ENCODE data around the gene PKNOX2. TPM values are rescaled to one million over a fixed set of nuclear protein-coding genes. Genes with fewer than 3 reads are reported as not detected.

PKNOX2 gene
- total RNA-seq, 1 experiment from 2014 or later = 13.1 TPM

DNA sequence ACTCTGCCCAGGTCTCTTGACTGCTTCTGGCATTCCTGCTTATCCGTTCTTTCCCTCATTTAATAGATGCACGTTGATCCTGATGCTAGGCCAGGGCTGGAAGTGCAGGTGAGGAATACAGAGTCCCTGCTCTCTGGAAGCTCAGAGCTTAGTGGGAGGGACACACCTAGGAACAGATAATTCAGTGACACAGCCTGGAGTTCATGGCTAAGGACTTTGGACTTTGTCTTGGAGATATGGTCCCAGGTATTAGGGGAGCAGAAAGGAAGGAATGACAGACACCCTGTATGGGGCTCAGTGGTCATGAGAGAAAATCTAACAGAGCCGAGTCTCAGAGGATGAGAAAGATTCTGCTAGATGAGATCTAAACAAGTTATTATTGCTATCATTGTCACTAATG lies 160.6 kb downstream of the PKNOX2 start:
- no peak for DNase-seq
- no peaks in the 10 kb centered on the region for H3K27me3 ChIP-seq
- H3K4me3 ChIP-seq = no peak overlapping the region
- no peak overlapping the region for H3K27ac ChIP-seq
- H3K36me3 ChIP-seq = no peaks in the 10 kb centered on the region
- H3K9me3 ChIP-seq (replicated peaks) = no peaks in the 10 kb centered on the region
- H3K4me1 ChIP-seq = 0 out of 2 replicates have a peak, but pooled peaks cover 4% of the 10 kb centered on the region

DNA sequence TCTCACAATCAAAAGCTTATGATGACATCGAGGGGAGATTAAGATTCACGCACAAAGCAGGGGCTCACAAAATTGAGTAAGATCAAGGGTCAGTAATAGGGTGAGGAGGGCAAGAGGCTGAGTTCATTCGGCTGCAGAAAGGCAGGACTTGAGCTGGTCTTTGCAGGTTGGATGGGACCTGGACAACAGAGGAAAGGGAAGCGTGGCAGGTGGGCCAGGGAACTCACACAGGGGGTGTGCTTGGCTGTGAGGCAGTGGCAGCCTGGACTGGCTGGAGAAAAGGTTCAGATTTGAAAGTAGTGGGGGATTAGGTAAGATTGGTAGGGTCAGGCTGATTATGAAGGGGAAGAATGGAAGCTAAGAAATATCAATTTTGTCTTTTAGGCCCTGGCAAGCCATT lies 161.6 kb downstream of the PKNOX2 start:
- Histone ChIP-seq H3K9me3 (replicated peaks) (no peaks in the 10 kb centered on the region), H3K36me3 (no peaks in the 10 kb centered on the region), H3K27ac (no peak overlapping the region), H3K4me1 (0 out of 2 replicates have a peak, but pooled peaks cover 4% of the 10 kb centered on the region), H3K4me3 (no peak overlapping the region), H3K27me3 (no peaks in the 10 kb centered on the region)
- DNase-seq = no peak

DNA sequence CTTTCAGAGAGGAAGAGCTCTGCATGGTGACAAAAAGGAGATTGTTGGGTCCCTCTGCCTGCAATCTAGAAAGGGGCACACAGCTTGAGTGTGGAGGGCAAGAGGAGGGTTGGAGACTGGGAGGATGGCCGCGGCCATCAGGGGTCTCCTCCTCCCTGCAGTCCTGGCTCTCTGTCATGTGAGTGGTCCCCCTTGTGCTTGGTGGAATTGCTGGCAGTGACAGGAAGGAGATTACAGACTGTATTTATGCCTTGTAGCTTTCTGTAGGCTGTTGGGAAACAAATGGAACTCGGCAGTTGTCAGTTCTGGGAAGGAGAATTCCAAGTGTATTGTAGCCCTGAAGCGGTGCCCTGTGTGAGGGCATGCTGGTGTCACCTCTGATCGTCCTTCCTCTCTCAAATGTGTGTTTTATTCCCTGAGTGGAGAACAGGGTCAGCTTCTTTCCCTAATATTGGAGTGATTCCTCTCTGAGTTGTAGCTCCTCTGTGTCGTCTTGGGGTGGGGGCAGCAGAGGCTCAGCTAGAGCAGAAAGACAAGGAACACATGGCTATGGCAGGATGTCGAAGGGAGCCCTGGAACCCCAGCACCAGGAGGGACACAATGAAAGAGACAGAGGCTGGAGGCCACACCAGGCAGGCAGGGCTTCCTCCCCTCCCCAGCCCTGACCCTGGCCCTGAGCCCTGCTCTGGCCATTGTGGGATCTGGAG lies 163.1 kb downstream of the PKNOX2 start:
- Histone ChIP-seq H3K27me3 (no peaks in the 10 kb centered on the region), H3K4me3 (no peak overlapping the region), H3K27ac (no peak overlapping the region), H3K9me3 (replicated peaks) (no peaks in the 10 kb centered on the region), H3K36me3 (no peaks in the 10 kb centered on the region), H3K4me1 (0 out of 2 replicates have a peak, but pooled peaks cover 4% of the 10 kb centered on the region)
- no peak for DNase-seq

DNA sequence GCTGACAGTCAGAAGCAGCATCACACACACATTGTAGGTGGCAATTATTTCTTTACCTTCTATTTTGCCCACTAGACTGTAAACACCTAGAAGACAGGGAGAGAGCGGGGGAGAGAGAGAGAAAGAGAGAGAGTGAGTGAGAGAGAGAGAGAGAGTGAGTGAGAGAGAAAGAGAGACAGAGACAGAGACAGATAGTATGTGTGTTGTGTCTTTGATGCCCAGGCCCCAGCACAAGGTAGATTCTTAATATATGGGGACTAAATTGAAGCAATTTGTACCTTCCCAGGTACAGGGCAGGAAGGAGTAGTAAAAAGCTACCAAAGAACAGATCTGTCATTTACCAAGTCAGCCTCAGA lies 163.7 kb downstream of the PKNOX2 start:
- Histone ChIP-seq H3K4me1 (0 out of 2 replicates have a peak, but pooled peaks cover 4% of the 10 kb centered on the region), H3K36me3 (no peaks in the 10 kb centered on the region)

DNA sequence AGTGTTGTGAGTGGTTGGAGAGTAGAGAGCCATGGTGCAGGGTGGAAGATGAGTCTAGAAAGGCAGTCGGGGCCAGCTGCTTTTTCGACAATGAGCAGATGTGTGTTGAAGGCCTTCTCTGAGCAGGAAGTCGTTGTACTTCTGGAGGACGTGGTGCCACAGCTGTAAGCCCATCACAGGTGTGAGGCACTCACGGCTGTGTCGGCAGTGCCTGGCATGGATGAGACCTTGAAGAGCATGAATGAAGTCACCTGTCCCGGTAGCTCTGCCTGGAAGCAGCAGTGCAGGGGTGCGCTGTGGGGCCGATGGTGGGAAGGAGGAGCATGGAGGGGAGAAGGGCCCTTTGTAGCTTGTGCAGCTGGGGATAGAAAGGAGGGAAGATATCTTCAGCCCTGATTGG lies 165.2 kb downstream of the PKNOX2 start:
- Histone ChIP-seq H3K4me3 (no peak overlapping the region), H3K27me3 (no peaks in the 10 kb centered on the region), H3K4me1 (0 out of 2 replicates have a peak, but pooled peaks cover 4% of the 10 kb centered on the region), H3K36me3 (no peaks in the 10 kb centered on the region), H3K9me3 (replicated peaks) (no peaks in the 10 kb centered on the region), H3K27ac (no peak overlapping the region)
- DNase-seq = no peak

More for the DNA sequence above, 163.7 kb downstream of the PKNOX2 start:
- H3K9me3 ChIP-seq (replicated peaks) = no peaks in the 10 kb centered on the region
- H3K27ac ChIP-seq = no peak overlapping the region
- no peak for DNase-seq
- no peak overlapping the region for H3K4me3 ChIP-seq
- no peaks in the 10 kb centered on the region for H3K27me3 ChIP-seq

DNA sequence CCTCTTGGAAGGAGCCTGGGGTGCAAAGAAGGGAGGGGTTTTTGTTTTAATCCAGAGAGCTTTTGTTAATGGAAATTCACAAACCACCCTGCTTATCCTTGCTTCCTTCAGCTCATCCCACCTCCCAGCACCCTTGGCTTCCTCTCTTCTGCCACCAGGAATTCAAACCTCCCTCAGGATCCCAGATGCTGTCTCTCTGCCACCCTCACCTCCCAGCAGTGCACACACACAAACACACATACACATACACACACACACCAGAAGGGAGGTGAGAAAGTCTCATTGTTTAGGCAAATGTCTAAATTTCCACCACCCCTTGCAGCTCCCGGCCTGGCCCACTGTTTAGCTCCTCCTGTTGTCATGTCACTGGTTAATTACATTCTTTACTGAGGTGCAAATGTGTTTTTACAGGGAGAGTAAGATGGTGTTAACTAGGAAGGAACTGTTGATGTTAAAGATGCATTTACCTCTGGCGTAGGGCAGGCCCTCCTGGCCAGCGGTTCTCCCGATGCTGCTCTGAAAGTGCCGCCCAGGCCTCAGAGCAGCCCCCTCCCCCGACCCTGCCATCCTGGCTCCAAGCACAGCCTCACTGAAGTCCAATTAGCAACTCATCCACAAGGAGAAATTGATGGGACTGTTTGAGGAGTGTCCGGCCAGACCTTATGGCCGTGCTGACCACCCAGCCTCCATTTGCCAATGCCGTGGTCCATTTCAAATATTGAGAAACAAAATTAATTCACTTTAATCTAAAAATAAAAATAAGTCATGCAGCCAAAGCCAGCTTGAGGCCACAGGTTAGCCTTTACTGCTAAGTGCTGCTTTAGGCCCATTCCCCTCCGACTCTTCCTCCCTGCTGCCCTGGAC lies 166.1 kb downstream of the PKNOX2 start:
- Histone ChIP-seq H3K36me3 (no peaks in the 10 kb centered on the region), H3K27ac (no peak overlapping the region), H3K4me1 (0 out of 2 replicates have a peak, but pooled peaks cover 4% of the 10 kb centered on the region), H3K4me3 (no peak overlapping the region), H3K9me3 (replicated peaks) (no peaks in the 10 kb centered on the region), H3K27me3 (no peaks in the 10 kb centered on the region)
- DNase-seq = no peak

DNA sequence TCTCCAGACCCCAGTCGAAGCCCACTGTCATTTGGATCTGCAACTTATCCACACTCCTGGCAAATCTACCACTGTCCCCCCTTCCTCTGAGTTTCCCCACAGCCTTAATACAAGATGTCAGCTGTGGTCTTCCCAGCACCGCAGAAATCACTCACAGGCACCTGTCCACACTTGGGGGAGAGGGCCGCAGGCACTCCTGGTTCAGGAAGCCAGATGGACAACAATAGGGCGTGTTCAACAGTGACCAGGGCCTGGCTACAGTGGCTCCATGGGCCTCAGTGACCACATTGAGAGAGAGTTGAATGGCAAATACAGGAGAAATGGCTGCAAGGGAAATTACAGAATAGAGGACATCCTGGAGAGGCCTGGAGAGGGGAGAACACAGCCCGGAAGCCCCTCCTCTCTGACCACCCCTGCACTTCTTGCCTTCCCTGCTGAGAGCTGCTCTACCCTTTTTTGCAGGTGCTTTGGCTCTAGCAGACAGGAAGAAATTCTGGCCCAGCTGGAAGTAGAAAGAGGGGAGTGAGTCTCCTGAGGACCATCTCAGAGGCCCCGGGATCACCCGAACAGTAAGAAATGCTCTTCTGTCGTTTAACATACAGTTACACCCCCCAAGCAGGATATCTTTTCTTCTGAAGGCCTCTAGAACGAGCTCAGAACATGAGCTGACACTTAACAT lies 166.9 kb downstream of the PKNOX2 start:
- Histone ChIP-seq H3K27me3 (no peaks in the 10 kb centered on the region), H3K36me3 (no peaks in the 10 kb centered on the region), H3K4me1 (0 out of 2 replicates have a peak, but pooled peaks cover 4% of the 10 kb centered on the region), H3K27ac (no peak overlapping the region), H3K9me3 (replicated peaks) (no peaks in the 10 kb centered on the region), H3K4me3 (no peak overlapping the region)
- no peak for DNase-seq

DNA sequence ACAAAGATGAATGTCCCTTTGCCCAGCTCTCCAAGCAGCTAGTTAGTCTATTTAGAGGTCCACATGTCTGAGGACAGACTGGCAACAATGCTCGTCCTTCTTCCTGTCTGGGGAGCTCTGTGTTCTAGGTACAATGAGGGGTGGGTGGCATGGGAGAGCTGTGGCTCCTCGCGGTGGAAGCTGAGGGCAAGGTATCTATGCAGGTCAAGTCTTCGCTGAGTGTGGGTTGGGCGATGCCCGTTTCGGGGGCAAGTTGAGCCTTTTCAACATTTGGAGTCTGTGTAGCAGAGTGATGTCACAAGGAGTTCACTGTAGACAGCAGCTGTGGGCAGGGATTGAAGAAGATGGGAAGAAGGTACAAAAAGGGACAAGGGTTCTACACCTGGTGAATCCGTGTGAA lies 168.3 kb downstream of the PKNOX2 start:
- Histone ChIP-seq H3K9me3 (replicated peaks) (no peaks in the 10 kb centered on the region), H3K27me3 (no peaks in the 10 kb centered on the region), H3K27ac (no peak overlapping the region), H3K4me1 (peaks cover 4% of the 10 kb centered on the region; the same call in 1 of the 2 replicates), H3K36me3 (no peaks in the 10 kb centered on the region), H3K4me3 (no peak overlapping the region)
- DNase-seq = no peak

DNA sequence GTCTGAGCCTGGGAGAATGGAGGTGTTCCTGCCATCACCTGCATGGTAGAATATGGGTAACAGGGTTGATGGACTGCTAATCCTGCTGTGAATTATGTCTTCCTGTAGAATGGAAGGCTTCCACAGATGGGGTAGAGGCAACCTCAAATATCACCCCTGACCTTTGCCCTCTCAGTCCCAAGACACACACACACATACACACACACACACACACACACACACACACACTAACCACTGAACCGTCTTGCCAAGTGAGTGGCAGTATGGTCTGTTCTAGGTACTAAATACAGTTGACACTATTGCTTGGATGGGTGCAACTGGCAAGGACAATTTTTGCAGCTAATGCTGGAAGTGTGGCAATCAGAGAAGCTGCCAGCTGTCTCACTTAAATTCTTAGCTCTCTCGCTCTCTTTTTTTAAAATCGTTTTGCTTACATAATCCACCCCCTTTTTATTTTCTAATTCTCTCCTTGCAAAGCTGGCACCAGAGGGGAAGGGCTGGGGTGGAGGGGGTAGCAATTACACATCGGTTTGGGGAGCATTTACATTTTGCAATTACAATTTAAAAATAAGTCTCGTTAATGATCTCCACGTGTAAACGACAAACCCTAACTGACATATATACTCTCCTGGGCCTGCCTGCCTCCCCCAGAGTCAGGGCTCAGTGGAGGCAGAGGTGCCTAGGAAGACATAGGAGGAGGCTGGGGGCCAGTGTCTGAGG lies 169.0 kb downstream of the PKNOX2 start:
- no peak overlapping the region for H3K4me3 ChIP-seq
- no peak overlapping the region for H3K27ac ChIP-seq
- DNase-seq = no peak
- H3K27me3 ChIP-seq = no peaks in the 10 kb centered on the region
- H3K9me3 ChIP-seq (replicated peaks) = no peaks in the 10 kb centered on the region
- H3K4me1 ChIP-seq = peaks cover 11% of the 10 kb centered on the region
- no peaks in the 10 kb centered on the region for H3K36me3 ChIP-seq

DNA sequence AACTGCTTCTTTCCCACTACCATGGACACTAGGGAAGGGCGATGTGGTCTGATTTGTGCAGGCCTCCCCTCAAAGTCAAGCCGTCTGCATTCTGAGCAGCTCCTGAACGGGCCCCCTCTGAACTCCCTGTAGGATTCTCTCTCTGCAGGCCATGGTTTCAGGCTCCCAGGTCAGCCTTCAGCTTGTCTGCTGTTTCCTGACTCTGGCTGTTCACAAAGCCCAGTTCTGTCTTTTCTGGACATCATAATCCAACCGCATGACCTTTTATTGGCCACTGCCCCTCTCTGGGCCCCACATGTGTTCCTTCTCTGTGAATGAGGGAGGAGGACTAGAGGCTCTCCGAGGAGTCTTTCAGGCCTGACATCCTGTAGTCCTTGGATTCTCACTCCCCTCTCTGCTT lies 170.6 kb downstream of the PKNOX2 start:
- no peaks in the 10 kb centered on the region for H3K36me3 ChIP-seq
- H3K4me3 ChIP-seq = no peak overlapping the region
- no peaks in the 10 kb centered on the region for H3K9me3 ChIP-seq (replicated peaks)
- no peak for DNase-seq
- H3K27ac ChIP-seq = no peak overlapping the region
- H3K4me1 ChIP-seq = peaks cover 20% of the 10 kb centered on the region
- no peaks in the 10 kb centered on the region for H3K27me3 ChIP-seq

DNA sequence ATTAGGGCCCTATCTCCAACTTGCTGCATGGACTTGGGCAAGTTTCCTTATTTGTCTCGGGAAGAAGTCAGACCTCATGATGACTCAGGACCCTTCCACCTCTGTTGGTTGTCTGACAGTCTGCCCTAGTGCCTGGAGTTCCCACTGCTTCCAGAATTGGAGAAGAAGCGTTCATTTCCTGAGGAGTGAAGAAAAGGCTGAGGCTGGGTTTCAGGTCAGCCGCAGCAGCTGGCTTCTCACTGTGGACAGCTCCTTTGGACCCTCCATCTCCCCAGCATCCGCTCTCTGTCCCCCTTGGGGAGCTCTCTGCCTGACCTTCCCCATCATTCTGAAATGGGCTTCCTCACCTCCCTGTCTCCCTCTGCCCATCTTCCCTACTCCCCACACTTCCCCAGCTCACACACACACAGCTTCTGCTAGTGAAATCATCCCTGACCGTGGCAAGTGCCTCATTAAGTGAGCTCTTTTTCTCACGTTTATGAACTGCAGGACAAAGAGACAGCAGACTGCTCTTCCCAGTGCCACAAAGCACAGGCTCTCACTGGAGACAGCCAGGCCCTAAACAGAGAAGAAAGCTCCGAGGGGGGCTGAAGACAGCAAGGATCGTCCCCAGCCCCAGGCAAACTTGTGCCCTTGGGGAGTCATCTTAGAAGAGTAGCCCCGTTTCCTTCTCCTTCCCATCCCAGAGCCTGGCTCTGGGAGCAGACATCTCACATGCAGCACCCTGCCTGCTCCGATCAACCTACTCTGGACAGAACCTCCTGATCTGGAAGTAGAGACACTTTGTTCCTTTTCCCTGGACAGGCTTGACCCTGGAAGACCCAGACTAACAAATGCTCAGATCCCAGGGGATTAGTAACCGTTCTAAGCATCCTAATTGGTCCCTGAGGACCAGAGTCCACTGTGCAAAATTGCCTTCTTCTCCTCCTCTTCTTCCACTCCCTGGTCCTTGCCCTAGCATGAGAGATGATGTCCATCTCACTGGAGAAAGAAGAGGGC lies 173.6 kb downstream of the PKNOX2 start:
- H3K27ac ChIP-seq = peak overlapping the region; percentile 86

DNA sequence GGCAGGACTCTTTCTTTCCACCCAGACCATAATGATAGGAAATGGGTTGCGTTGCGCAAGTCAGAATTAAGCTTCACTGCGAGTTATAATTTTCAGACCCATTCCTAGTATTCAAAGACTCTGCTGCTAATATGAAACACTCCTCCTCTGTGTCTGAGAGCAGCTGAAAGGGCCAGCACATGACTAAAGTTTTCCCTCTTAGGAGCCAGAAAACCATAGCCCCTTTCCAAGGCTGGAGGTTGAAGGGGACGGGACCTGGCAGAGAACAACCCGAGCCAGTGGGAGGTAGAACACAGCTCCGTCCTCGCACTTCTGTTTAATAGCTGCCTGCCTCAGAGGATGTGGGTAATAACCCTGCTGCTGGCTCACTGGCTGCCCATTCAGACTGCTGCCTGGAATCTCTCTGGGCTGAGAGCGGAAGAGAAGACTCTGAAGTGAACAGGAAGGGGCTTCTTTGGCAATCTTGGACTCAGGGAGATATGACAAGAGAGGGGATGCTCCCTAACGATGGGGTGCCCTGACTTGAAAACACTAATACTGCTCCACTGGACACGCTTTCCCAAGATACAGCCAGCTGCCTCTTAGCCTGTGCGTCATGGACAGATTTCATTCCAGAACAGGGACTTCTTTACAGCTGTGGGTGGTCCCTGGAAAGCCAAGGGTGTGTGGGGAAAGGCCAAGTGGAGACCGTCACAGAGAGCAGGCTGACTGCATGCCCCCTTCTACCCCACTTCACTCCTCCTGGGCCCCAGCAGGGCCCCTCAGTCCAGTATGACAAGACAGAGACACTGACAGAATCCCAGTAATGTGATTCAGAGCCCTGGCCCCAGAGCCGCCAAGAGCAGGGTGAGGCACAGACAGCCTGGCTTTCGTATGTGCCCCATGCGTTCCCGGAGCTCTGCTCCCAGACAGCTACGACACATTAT lies 174.6 kb downstream of the PKNOX2 start:
- Histone ChIP-seq H3K9me3 (replicated peaks) (no peaks in the 10 kb centered on the region), H3K27me3 (no peaks in the 10 kb centered on the region), H3K27ac (peak overlapping the region; percentile 86), H3K36me3 (no peaks in the 10 kb centered on the region), H3K4me1 (peaks cover 34% of the 10 kb centered on the region), H3K4me3 (no peak overlapping the region)
- peak; percentile 80 to 87 for DNase-seq

More for the DNA sequence above, 173.6 kb downstream of the PKNOX2 start:
- H3K4me3 ChIP-seq = no peak overlapping the region
- peaks cover 28% of the 10 kb centered on the region for H3K4me1 ChIP-seq
- no peaks in the 10 kb centered on the region for H3K36me3 ChIP-seq
- DNase-seq = no peak
- no peaks in the 10 kb centered on the region for H3K27me3 ChIP-seq
- no peaks in the 10 kb centered on the region for H3K9me3 ChIP-seq (replicated peaks)

DNA sequence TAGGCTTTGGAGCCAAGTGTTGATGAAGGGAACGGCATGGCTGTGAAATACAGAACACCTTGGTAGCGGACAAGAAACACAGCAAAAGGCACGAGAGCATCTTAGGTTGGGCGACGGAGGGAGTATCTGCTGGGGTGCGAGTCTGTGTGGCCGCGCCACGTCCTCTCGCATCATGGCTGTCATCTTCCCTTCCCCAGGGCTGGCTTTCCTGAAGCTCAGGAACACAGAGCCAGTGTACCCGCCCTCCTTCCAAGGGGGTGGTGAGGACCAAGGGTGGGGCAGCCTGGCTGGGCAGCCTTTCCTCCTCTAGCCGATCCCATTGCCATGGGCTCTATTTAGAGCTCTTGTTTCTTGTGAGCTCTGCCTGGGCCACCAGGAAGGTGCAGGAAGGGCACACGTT lies 177.1 kb downstream of the PKNOX2 start:
- Histone ChIP-seq H3K27me3 (no peaks in the 10 kb centered on the region), H3K4me3 (no peak overlapping the region), H3K4me1 (peaks cover 49% of the 10 kb centered on the region), H3K9me3 (replicated peaks) (no peaks in the 10 kb centered on the region), H3K36me3 (no peaks in the 10 kb centered on the region), H3K27ac (no peak overlapping the region)
- DNase-seq = no peak

Data from SJCRH30 (cell line).